ENCODE results near the gene NDUFA9.

NDUFA9 gene

DNA sequence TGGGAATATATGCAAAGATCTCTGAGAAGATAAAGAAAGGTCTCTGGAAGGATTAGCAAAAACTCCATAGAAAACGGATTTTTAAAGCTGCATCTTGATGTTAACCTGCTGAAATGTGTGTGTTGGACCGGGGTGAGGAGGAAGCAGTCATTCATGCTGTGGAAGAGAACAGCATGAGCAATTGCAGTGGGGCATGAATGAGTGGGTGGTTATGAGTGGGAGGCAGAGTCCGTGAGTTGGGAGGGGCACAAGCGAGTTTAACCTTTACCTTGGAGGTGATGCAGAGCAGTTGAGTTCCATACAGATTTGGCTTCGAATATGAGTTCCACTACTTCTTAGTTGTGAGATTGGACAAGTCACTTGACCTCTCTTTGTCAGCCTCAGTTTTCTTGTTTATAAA, 41.8 kb downstream of the NDUFA9 start:
- no peak for DNase-seq (ENCODE audit: low read depth, low spot score)

Measured in smooth muscle cell of the brain vasculature (primary cell).